Naive thymus-derived CD4-positive, alpha-beta T cell (primary cell): ENCODE data around the gene PNPT1. TPM values are rescaled to one million over a fixed set of nuclear protein-coding genes. Genes with fewer than 3 reads are reported as not detected.

Source experiments
- ATAC-seq: fragments of 150-1000 bp; cut with Tn5 transposase; 2 replicates; pipeline ENCODE4 v1.10.0; 2021; ENCODE audit warnings: mild to moderate bottlenecking, moderate library complexity
- CTCF ChIA-PET: fragments of 350-600 bp; sonication (Branson Sonifier 250); formaldehyde crosslinking; loops from one replicate; lab custom pipeline; 2021; ENCODE audit warnings: antibody characterized with exemption; lab: Charles Lee
- POLR2A ChIA-PET: fragments of 350-600 bp; sonication (Branson Sonifier 250); formaldehyde crosslinking; loops from one replicate; lab custom pipeline; 2021; ENCODE audit warnings: antibody characterized with exemption, inconsistent platforms; lab: Charles Lee
- DNase-seq, 9 donors: peaks; one replicate each; pipeline versions ENCODE4 v3.0.0 to v3.0.0-alpha.2; 2020 to 2022; ENCODE audit warnings: mixed read lengths in 1 of 9
- H3K27ac ChIP-seq: one replicate; pipeline ENCODE4 v1.7.0; 2013; ENCODE audit warnings: mild to moderate bottlenecking, low read depth, low read length, moderate library complexity
- H3K27me3 ChIP-seq, 2 donors: one replicate each; pipeline ENCODE4 v1.7.0; 2013; ENCODE audit warnings: low read length in 2 of 2, mild to moderate bottlenecking in 2 of 2, moderate library complexity in 2 of 2; ENCODE audit not compliant: control insufficient read depth in 2 of 2, insufficient read depth in 2 of 2
- H3K36me3 ChIP-seq, 3 experiments: 1 replicate in 2 of 3; 2 replicates in 1 of 3; pipeline ENCODE4 v1.7.0; 2013; ENCODE audit warnings: low read length in 3 of 3, mild to moderate bottlenecking in 3 of 3, moderate library complexity in 1 of 3; ENCODE audit not compliant: insufficient read depth in 3 of 3, control insufficient read depth in 2 of 3
- H3K4me1 ChIP-seq, 2 donors: one replicate each; pipeline ENCODE4 v1.7.0; 2013; ENCODE audit warnings: low read length in 2 of 2, mild to moderate bottlenecking in 2 of 2, moderate library complexity in 1 of 2; ENCODE audit not compliant: control insufficient read depth in 2 of 2, insufficient read depth in 2 of 2
- H3K4me3 ChIP-seq: 2 replicates; pipeline ENCODE4 v1.7.0; 2013; ENCODE audit warnings: mild to moderate bottlenecking, low read length
- H3K9me3 ChIP-seq, 3 experiments: 1 replicate in 2 of 3; 2 replicates in 1 of 3; pipeline ENCODE4 v1.7.0; 2013; ENCODE audit warnings: low read length in 3 of 3; ENCODE audit not compliant: control insufficient read depth in 2 of 3
- H3K27ac Mint-ChIP-seq, 9 donors: one replicate each; pipeline ENCODE4 v1.8.0; 2020 to 2022; ENCODE audit warnings: mixed read lengths in 9 of 9, mild to moderate bottlenecking in 8 of 9, moderate library complexity in 5 of 9, inconsistent platforms in 2 of 9
- H3K27me3 Mint-ChIP-seq, 5 donors: one replicate each; pipeline ENCODE4 v1.8.0; 2021 to 2022; ENCODE audit warnings: mixed read lengths in 5 of 5, mild to moderate bottlenecking in 1 of 5
- H3K36me3 Mint-ChIP-seq, 5 donors: one replicate each; pipeline ENCODE4 v1.8.0; 2020 to 2022; ENCODE audit warnings: mixed read lengths in 5 of 5, mild to moderate bottlenecking in 3 of 5, inconsistent platforms in 1 of 5
- H3K4me1 Mint-ChIP-seq, 7 donors: one replicate each; pipeline ENCODE4 v1.8.0; 2020 to 2022; ENCODE audit warnings: mixed read lengths in 7 of 7, mild to moderate bottlenecking in 3 of 7, inconsistent platforms in 1 of 7
- H3K4me3 Mint-ChIP-seq, 10 donors: one replicate each; pipeline ENCODE4 v1.8.0; 2020 to 2022; ENCODE audit warnings: mild to moderate bottlenecking in 10 of 10, mixed read lengths in 10 of 10, moderate library complexity in 6 of 10, inconsistent platforms in 2 of 10
- H3K9me3 Mint-ChIP-seq, 11 donors: one replicate each; pipeline ENCODE4 v1.8.0; 2020 to 2022; ENCODE audit warnings: mixed read lengths in 11 of 11, mild to moderate bottlenecking in 4 of 11, inconsistent platforms in 1 of 11, moderate library complexity in 1 of 11
- intact Hi-C, 2 donors: fragments of 100-400 bp; cut with micrococcal nuclease; formaldehyde crosslinking; loops; one replicate each; pipeline ENCODE4 v1.15.1; 2023
- polyA plus RNA-seq, 2 donors: library from polyadenylated mRNA; unstranded; fragments of 300-500 nt; fragmentation: Illumina TruSeq; gene quantifications; one replicate each; pipeline ENCODE4 v1.2.3, GENCODE V29; 2021
- total RNA-seq, 6 experiments: library from RNA in 5 of 6; stranded (reverse) in 5 of 6; gene quantifications; 1 replicate in 5 of 6; 2 replicates in 1 of 6; pipeline ENCODE4 v1.2.3 and lab custom pipeline; 2021 to 2026

Gene PNPT1
- total and polyA plus RNA-seq, 7 experiments from 2014 or later = 16.9 to 32.7 (median 19.3) TPM

GRCh38 chr2:55617175-55618024 lies 76.2 kb downstream of the PNPT1 start, which contains the start of gene PPP4R3B:
PPP4R3B (minus strand) TSS chr2:55617622; CDS start chr2:55617285, 337 bp downstream.
- ATAC-seq = peak; percentile 94
- Mint-ChIP-seq H3K27me3 (no peaks in the 10 kb centered on the region), H3K27ac (no peak within 1 kb of the TSS), H3K4me3 (no peak within 1 kb of the TSS), H3K36me3 (peaks cover 2 to 36% (median 15%) of the 10 kb centered on the region in 5 donors), H3K9me3 (no peaks in the 10 kb centered on the region), H3K4me1 (peaks cover 23 to 67% (median 30%) of the 10 kb centered on the region in 7 donors)
- CTCF ChIA-PET = interaction anchor here (1.0 to 1.3 kb wide), 2 partner anchors 13 to 97 kb away, joined by 3 to 4 read pairs; no protein-coding TSS in a partner anchor
- Histone ChIP-seq H3K36me3 (peaks cover 0 to 32% (median 0%) of the 10 kb centered on the region in 3 experiments), H3K27ac (peak within 1 kb of the TSS; percentile 99), H3K4me3 (peak within 1 kb of the TSS; percentile 83), H3K4me1 (peaks cover 33 to 46% of the 10 kb centered on the region in 2 donors), H3K27me3 (no peaks in the 10 kb centered on the region), H3K9me3 (no peaks in the 10 kb centered on the region)
- DNase-seq = peak; percentile 94 to 100 (median 99)
- intact Hi-C loops = loop anchor here (1.0 to 10.0 kb wide), 23 partner anchors 8 to 1850 kb away; partner anchors contain the start of genes CCDC88A (in 2 of the 2), CFAP36 (in 2 of the 2), CLHC1 (in 2 of the 2) and ERLEC1 (in 2 of the 2)
- POLR2A ChIA-PET = interaction anchor here (0.6 to 4.1 kb wide), 27 partner anchors 8 to 1622 kb away, joined by 3 to 95 read pairs (median 4); partner anchors contain the start of genes ACYP2, CCDC88A, CFAP36 and EML6

DNA sequence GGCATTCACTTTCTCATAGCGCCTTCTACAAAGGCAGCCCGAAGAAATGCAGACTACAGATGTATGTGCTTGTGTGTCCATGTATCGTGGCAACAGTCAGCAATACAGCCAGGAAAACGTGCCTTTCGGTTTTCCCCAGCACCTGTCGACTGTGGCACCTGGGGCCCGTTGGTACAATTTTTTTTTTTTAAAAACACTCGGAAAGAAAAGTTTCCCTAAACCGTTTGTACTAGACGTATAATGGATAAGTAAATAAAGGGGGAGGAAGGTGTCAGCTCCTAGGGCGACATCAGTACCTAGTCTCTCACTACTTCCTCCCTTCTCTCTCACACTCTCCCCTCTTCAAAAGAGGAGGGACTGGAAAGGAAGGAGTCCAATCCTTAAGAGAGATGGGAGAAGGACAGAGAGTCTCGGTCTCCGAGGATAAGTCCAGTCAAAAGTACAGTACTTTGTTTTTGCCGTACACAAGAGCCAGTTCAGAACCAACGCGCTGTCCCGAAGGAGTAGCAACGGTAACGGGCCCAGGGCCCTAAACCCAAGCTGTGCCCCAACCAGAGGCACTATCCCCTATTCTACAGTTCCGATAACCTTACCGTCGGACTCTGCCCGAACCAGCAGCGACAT lies 77.0 kb downstream of the PNPT1 start:
- Histone ChIP-seq H3K36me3 (peaks cover 0 to 36% (median 0%) of the 10 kb centered on the region in 3 experiments), H3K9me3 (no peaks in the 10 kb centered on the region), H3K27me3 (no peaks in the 10 kb centered on the region), H3K4me3 (peak overlapping the region; percentile 83), H3K4me1 (peaks cover 28 to 42% of the 10 kb centered on the region in 2 donors), H3K27ac (peak overlapping the region; percentile 99)
- DNase-seq (peak; percentile 14 to 81 (median 44)), ATAC-seq (peak; percentile 11)
- H3K4me3 Mint-ChIP-seq = no peak overlapping the region
- ChIA-PET CTCF (interaction anchor here (1.0 to 1.3 kb wide), 2 partner anchors 13 to 96 kb away, joined by 3 to 4 read pairs; no protein-coding TSS in a partner anchor), POLR2A (interaction anchor here (0.7 to 4.1 kb wide), 10 partner anchors 8 to 197 kb away, joined by 3 to 95 read pairs (median 6); partner anchors contain the start of genes CCDC88A and CFAP36)
- peaks cover 20 to 60% (median 32%) of the 10 kb centered on the region in 7 donors for H3K4me1 Mint-ChIP-seq
- H3K27ac Mint-ChIP-seq = no peak overlapping the region
- no peaks in the 10 kb centered on the region for H3K9me3 Mint-ChIP-seq
- no peaks in the 10 kb centered on the region for H3K27me3 Mint-ChIP-seq
- intact Hi-C loops = loop anchor here (1.0 to 10.0 kb wide), 20 partner anchors 7 to 1849 kb away; partner anchors contain the start of genes CCDC88A (in 2 of the 2), CFAP36 (in 2 of the 2), CLHC1 (in 2 of the 2) and ERLEC1 (in 2 of the 2)
- H3K36me3 Mint-ChIP-seq = peaks cover 0 to 30% (median 11%) of the 10 kb centered on the region in 5 donors

DNA sequence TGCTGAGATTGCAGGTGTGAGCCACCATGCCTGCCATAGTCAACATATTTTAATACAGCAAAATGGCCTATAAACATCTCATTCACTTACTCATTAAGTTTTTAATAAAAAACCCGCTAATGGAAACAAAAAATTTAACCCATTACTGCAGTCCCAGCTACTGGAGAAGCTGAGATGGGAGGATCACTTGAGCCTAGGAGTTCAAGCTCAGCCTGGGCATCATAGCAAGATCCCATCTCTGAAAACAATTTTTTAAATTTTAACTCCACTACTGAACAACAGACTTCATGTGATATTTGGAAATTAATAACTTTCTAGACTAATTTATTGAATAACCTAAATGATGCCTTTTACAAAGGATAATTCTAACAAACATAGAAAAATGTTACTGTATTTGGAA lies 81.6 kb downstream of the PNPT1 start:
- H3K4me1 ChIP-seq = peaks cover 11 to 27% of the 10 kb centered on the region in 2 donors
- H3K4me3 Mint-ChIP-seq = no peak overlapping the region
- H3K36me3 Mint-ChIP-seq = peaks cover 0 to 28% (median 16%) of the 10 kb centered on the region in 5 donors
- POLR2A ChIA-PET = interaction anchor here (5.0 kb wide), 1 partner anchor 93 kb away, joined by 24 read pairs; the partner anchor contains the start of gene CFAP36
- DNase-seq (no peak), ATAC-seq (no peak)
- intact Hi-C loops = loop anchor here in 1 of 2 donors (10.0 kb wide), 1 partner anchor 1647 kb away; no protein-coding TSS in a partner anchor
- CTCF ChIA-PET = no interaction called here
- no peak overlapping the region for H3K4me3 ChIP-seq
- H3K4me1 Mint-ChIP-seq = peaks cover 37 to 81% (median 73%) of the 10 kb centered on the region in 7 donors
- no peaks in the 10 kb centered on the region for H3K27me3 Mint-ChIP-seq
- no peaks in the 10 kb centered on the region for H3K9me3 ChIP-seq
- H3K27ac ChIP-seq = no peak overlapping the region
- no peaks in the 10 kb centered on the region for H3K9me3 Mint-ChIP-seq
- H3K36me3 ChIP-seq = peaks cover 0 to 30% (median 0%) of the 10 kb centered on the region in 3 experiments
- H3K27me3 ChIP-seq = no peaks in the 10 kb centered on the region
- H3K27ac Mint-ChIP-seq = peak overlapping the region in 3 of 9 donors; percentile 32 to 72 (median 65)

- no peak overlapping the region for H3K4me3 ChIP-seq
- Mint-ChIP-seq H3K27ac (peak overlapping the region in 6 of 9 donors; percentile 14 to 72 (median 47)), H3K9me3 (no peaks in the 10 kb centered on the region), H3K36me3 (peaks cover 0 to 31% (median 20%) of the 10 kb centered on the region in 5 donors), H3K4me1 (peaks cover 38 to 85% (median 78%) of the 10 kb centered on the region in 7 donors), H3K4me3 (peak overlapping the region in 7 of 10 donors; percentile 27 to 59 (median 51)), H3K27me3 (no peaks in the 10 kb centered on the region)
- ATAC-seq (no peak), DNase-seq (no peak)
- H3K36me3 ChIP-seq = peaks cover 0 to 27% (median 0%) of the 10 kb centered on the region in 3 experiments
- ChIA-PET CTCF (no interaction called here), POLR2A (interaction anchor here (0.6 to 5.0 kb wide), 2 partner anchors 30 to 92 kb away, joined by 4 to 24 read pairs; partner anchors contain the start of gene CFAP36)
- peak overlapping the region; percentile 11 for H3K27ac ChIP-seq
- intact Hi-C loops = loop anchor here in 1 of 2 donors (10.0 kb wide), 1 partner anchor 1646 kb away; no protein-coding TSS in a partner anchor
- no peaks in the 10 kb centered on the region for H3K27me3 ChIP-seq
- peaks cover 11 to 26% of the 10 kb centered on the region in 2 donors for H3K4me1 ChIP-seq
- no peaks in the 10 kb centered on the region for H3K9me3 ChIP-seq
These were observed 82.5 kb downstream of the PNPT1 start for GRCh38 chr2:55610954-55611743.

- CTCF ChIA-PET = no interaction called here
- Mint-ChIP-seq H3K4me3 (peak overlapping the region in 8 of 10 donors; percentile 25 to 59 (median 42)), H3K4me1 (peaks cover 32 to 80% (median 73%) of the 10 kb centered on the region in 7 donors), H3K27ac (peak overlapping the region in 8 of 9 donors; percentile 14 to 78 (median 54)), H3K36me3 (peaks cover 0 to 27% (median 20%) of the 10 kb centered on the region in 5 donors), H3K9me3 (no peaks in the 10 kb centered on the region), H3K27me3 (no peaks in the 10 kb centered on the region)
- intact Hi-C loops = loop anchor here in 1 of 2 donors (1.0 to 10.0 kb wide), 2 partner anchors 7 to 1645 kb away; partner anchors contain the start of gene PPP4R3B
- DNase-seq = no peak
- POLR2A ChIA-PET = interaction anchor here (1.7 to 5.0 kb wide), 2 partner anchors 8 to 91 kb away, joined by 10 to 24 read pairs; partner anchors contain the start of genes CFAP36 and PPP4R3B
- no peaks in the 10 kb centered on the region for H3K27me3 ChIP-seq
- H3K4me3 ChIP-seq = no peak overlapping the region
- peak overlapping the region; percentile 11 for H3K27ac ChIP-seq
- H3K9me3 ChIP-seq = no peaks in the 10 kb centered on the region
- H3K36me3 ChIP-seq = peaks cover 0 to 27% (median 0%) of the 10 kb centered on the region in 3 experiments
- peaks cover 10 to 18% of the 10 kb centered on the region in 2 donors for H3K4me1 ChIP-seq
- ATAC-seq = no peak
These were observed 83.6 kb downstream of the PNPT1 start for GRCh38 chr2:55609938-55610578.
